Measurements from ENCODE around the gene DBP.
"Not testable (repeated sequence)": the region's sequence is repeated elsewhere in the genome, so short reads cannot be mapped to it uniquely, and the experiment has no call there.

DBP gene, protein sequence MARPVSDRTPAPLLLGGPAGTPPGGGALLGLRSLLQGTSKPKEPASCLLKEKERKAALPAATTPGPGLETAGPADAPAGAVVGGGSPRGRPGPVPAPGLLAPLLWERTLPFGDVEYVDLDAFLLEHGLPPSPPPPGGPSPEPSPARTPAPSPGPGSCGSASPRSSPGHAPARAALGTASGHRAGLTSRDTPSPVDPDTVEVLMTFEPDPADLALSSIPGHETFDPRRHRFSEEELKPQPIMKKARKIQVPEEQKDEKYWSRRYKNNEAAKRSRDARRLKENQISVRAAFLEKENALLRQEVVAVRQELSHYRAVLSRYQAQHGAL

DNA sequence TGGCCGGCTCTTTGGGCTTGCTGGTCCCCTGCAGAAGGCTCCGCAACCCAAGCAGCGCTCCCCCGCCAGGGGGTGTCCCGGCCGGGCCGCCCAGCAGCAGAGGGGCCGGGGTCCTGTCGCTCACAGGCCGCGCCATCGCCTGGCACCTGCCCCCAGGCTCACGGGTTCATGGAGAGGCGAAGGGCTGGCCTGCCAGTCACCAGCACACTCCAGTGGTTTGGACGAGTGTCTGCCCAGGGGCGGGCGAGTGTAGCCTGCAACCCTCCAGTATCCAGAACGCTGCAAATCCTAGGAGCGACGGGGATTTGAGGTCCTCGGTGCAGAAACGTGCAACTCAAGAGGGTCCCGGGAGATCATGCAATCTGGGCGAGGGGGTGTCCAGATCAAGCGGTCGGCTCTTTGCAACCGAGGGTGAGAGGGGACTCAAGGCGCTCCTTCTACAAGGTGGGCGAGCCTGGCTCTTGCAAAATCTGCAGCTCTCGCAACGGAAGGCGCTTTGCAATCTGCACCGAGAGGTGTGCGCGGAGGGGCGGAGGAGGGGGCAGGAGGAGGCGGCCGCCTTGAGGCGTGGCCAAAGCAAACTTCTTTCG lies at the start of gene DBP:
DBP (minus strand) TSS at position 521 of the 590 bp plus-strand sequence; CDS start at position 136, 385 bp downstream.
- peak; percentile 73 for DNase-seq (ENCODE audit: low spot score)

DNA sequence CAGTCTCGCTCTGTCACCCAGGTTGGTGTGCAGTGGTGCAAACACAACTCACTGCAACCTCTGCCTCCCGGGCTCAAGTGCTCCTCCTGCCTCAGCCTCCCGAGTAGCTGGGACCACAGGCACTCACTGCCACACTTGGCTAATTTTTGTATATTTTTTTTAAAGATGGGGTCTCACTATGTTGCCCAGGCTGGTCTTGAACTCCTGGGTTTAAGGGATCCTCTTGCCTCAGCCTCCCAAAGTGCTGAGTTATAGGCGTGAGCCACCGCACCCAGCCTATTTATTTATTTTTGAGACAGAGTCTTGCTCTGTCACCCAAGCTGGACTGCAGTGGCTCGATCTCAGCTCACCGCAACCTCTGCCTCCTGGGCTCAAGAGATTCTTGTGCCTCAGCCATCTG lies 49.5 kb upstream of the DBP start:
- DNase-seq (ENCODE audit: low spot score), result not testable (repeated sequence)

DNA sequence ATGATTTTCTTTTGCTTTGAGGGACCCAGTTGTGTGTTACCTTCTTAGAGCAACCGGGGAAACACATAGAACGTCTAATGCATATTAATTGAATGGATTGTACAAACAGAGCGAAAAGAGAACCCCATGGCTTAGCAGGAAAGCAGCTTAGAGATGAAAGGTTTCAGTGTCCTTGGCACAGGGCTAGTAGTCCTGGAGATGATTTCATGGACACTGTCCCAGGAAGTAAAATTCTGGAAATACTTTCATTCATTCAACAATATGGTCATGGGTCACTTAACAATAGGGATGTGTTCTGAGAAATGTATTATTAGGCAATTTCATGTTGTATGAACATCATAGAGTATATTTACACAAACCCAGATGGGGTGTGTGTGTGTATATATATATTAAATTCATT lies 48.9 kb upstream of the DBP start:
- no peak for DNase-seq (ENCODE audit: low spot score)

- no peak for DNase-seq (ENCODE audit: low spot score)
These were observed 48.4 kb upstream of the DBP start for GRCh38 chr19:48685583-48685982.

GRCh38 chr19:48683349-48683748 lies 46.2 kb upstream of the DBP start:
- DNase-seq (ENCODE audit: low spot score), result no peak

DNA sequence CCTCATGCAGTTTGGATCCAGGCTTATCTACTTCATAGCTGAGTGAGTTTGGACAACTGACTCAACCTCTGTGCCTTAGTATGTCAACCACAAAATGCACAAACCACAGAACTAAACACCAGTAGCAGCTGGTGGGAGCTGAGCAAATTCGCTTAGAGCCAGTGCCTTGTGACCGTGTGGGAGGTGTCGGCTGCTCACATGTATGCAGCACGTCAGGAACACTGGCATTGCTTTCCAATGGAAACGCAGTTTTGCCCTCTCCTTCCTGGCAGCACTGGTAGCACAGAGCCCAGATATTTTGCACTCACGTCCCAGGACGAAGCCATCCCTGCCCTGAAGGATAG lies 43.9 kb upstream of the DBP start:
- DNase-seq (ENCODE audit: low spot score), result peak; percentile 14

DNA sequence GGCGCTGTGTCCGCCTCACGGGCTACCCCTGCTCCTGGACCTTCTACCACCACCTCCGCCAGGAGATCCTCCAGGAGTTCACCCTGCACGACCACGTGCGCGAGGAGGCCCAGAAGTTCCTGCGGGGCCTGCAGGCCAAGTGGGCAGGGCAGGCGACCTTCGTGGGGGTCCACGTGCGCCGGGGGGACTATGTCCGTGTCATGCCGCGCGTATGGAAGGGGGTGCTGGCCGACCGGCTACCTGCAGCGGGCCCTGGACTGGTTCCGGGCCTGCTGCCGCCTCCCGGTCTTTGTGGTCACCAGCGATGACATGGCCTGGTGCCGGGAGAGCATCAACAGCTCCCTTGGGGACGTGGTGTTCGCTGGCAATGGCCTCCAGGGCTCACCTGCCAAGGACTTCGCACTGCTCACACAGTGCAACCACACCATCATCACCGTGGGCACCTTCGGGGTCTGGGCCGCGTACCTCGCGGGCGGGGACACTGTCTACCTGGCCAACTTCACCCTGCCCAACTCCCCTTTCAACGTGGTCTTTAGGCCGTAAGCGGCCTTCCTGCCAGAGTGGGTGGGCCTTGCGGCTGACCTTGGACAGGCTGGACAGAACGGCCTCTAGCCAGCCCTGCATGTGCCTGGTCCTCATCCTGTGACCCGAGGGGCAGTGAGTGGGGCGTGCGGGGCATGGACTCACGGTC lies 43.4 kb upstream of the DBP start:
- DNase-seq (ENCODE audit: low spot score), result no peak

DNA sequence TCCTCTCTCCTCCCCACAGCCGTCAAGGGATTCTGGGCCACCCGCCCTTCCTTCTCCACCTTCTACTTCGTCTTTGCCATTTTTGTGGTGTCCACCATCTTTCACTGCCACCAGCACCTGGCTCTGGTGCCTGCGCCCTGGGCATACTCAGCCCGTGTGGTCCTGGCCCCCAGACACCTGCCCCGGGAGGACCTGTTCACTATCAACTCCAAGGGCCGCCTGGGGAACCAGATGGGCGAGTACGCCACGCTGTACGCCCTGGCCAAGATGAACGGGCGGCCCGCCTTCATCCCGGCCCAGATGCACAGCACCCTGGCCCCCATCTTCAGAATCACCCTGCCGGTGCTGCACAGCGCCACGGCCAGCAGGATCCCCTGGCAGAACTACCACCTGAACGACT lies 42.8 kb upstream of the DBP start:
- not testable (repeated sequence) for DNase-seq (ENCODE audit: low spot score)

DNA sequence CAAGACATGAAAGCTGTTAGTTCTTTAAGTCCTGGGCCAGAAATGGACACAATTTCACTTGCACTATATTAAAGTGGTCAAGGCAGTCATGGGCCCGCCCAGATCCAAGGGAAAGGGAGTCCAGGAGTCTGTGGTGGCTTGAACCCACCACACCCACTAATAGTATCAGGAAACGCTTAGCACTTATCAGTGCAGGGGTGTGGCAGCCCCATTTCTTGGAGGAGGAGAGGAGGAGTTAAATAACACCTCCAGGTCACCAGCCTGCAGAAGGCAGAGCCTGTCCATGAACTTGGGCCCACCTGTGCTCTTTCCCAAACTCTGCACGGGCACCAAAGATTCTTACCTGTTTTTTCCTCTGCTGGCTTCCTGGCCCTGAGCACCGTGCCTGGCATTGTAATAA lies 41.0 kb upstream of the DBP start:
- no peak for DNase-seq (ENCODE audit: low spot score)

- no peak for DNase-seq (ENCODE audit: low spot score)
These were observed 39.7 kb upstream of the DBP start for GRCh38 chr19:48676887-48677286.

DNA sequence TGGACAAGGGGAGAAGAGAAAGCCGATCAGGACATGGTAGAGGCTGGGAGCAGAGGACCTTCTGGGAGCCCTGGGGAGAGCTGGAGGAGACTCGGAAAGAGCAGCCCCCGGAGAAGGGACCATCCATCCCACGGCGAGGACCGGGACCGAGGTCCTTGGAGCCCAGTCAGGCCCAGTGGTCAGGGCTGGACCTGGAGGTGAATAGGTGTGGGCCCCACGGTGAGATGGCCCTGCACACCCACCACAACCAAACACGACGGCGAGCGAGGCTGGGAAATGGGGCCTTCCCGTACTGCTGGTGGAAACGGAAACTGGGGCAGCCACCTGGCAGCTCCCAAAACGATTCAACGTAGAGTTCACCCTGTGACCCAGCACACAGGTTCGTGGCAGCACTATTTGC lies 39.3 kb upstream of the DBP start:
- no peak for DNase-seq (ENCODE audit: low spot score)

DNA sequence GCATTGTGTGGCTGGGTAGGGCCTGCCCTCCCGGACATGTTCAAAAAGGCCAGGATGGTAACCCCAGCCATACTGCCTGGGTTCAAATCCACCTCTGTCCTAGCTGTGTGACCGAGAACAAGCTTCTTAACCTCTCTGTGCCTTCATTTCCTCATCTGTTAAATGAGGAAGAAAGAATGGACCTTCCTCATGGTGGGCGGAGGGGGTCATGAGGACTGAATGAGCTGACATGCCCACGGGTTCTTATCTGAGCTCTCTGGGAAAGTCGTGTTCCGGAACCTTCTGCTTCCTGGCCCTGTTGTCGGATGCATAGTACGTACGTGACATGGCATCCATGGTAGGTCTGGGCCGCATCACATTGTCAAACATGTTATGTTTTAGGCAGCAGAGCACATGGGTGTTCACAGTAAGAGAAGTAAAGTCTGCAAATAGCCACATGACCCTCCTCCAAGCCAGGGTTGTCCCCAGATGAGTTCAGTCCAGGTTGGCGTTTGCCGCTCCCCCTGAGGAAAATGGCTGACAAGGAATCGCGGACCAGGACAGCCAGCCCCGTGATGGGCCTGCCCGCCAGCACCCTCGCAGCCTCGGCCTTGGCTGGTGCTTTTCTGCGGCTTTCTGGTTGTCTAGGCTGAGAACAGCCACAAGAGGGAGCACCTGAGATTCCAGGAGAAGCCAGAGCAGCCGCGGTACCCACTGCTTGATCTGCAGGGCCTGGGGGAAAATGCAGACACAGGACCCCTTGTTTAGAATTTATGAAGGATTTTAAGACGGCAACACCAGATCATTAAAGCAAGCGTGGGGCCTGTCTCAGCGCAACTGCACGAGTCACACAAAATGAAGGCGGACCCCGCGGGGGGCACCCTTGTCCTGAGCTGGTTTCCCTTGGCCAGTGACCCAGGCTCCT lies 38.0 kb upstream of the DBP start:
- DNase-seq (ENCODE audit: low spot score), result peak; percentile 85

- DNase-seq (ENCODE audit: low spot score), result no peak
These were observed 37.1 kb upstream of the DBP start for GRCh38 chr19:48674216-48674809.

GRCh38 chr19:48673436-48674100 lies 36.4 kb upstream of the DBP start:
- no peak for DNase-seq (ENCODE audit: low spot score)

DNA sequence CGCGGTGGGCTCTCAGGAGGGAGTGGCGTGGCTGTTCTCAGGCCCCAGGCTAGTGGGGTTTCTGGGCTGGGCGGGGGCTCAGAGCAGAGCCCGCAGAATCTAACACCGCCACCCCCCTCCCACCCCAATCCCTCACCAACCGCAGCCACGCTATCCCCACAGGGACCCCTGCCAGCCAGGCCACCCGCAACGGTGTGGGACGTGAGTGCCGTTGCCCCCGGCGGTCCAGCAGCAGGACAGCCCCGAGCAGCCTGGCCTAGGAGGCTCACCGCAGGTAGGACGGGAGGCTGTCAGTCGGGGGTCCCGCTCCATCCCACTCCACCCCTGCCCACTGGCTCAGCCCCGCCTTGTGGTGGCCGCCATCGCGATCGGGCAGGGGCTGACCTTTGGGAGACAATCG lies 35.8 kb upstream of the DBP start, which contains the start of gene NTN5:
NTN5 (minus strand) TSS at position 24 of the 400 bp plus-strand sequence. CDS start 2,031 bp downstream, outside the sequence.
- no peak for DNase-seq (ENCODE audit: low spot score)

DNA sequence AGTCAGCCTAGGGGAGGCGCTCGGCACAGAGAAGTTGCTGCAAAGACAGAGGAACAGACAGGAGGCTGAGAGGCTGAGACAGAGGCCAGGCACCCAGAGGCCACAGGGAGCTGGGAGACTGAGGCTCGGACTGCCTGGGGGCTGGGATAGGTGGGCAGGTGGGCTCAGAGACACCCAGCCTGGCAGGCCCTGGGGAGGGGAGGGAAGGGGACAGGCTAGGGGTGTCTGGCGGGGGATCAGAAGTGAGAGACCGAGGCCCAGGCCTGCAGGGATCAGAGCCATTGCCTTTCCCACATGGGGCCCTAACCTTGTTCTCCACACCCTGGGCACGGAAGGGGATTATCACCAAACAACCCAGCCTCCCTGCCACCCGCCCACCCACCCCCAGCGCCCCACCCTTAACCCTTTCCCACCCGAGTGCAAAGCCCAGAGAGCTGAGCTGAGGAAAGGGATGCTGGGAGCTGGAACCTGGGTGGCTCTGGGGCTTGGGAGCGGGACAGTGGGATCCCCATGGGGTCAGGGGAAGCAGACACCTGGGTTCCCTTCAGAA lies 34.3 kb upstream of the DBP start:
- no peak for DNase-seq (ENCODE audit: low spot score)

DNA sequence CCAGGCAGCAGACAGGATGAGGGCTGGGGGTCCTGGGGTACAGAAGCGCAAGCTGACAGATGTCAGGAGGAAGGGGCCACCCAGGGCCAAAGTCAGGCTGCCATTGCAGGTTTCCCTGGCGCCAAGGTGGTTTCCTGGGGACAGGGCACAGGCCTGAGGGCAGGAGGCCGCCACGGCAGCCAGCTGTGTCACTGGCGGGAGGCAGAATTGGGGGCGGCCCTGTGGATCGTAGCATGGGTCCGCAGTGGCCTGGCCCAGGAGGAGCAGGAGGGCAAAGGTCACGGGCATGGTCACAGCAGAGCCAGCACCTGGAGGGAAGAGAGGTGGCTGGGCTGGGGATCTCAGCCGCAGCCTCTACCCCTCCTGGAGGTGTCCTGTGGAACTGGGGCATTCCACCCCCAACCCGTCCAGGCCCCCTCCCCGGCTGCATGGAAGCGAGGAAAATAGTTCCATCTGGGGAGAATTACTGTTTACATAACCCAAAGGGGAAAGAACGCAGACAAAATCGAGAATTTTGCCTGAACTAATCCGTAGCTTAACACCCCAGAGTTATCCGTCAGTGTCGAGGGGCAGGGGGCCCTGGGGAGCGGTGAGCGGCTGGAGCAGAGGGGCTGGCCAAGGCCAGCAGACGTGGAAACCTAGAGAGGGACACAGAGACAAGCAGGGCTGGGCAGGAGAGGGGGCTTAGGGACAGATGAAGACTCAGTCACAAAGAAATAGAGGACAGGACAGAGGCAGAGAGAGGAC lies 33.7 kb upstream of the DBP start:
- no peak for DNase-seq (ENCODE audit: low spot score)

GRCh38 chr19:48669903-48670668 lies 32.9 kb upstream of the DBP start:
- DNase-seq (ENCODE audit: low spot score), result no peak

GRCh38 chr19:48668761-48669160 lies 31.6 kb upstream of the DBP start:
- DNase-seq (ENCODE audit: low spot score), result no peak

Measured in RKO (cell line).